HepG2 (cell line): Measurements from ENCODE around the gene INTS4. TPM values are rescaled to one million over a fixed set of nuclear protein-coding genes. Genes with fewer than 3 reads are reported as not detected.

ENCODE experiments used
- CENPX ChIP-seq: sonication (generic); formaldehyde crosslinking; IDR thresholded peaks from 2 replicates; pipeline ENCODE4 v1.9.0; 2021; ENCODE audit warnings: mild to moderate bottlenecking, missing genetic modification reagents, moderate library complexity
- ELF3 ChIP-seq: IDR thresholded peaks from 2 replicates; pipeline ENCODE4 v1.6.1; 2016; ENCODE audit warnings: missing genetic modification reagents, missing compliant biosample characterization
- FOXA3 ChIP-seq: IDR thresholded peaks from 2 replicates; pipeline ENCODE4 v1.6.1; 2016; ENCODE audit warnings: missing genetic modification reagents, missing compliant biosample characterization
- GATAD2A ChIP-seq: IDR thresholded peaks from 2 replicates; pipeline ENCODE4 v1.6.1; 2016
- HNF4G ChIP-seq, 2 experiments: sonication (generic) in 1 of 2; formaldehyde crosslinking in 1 of 2; IDR thresholded peaks; 2 replicates each; pipeline versions ENCODE4 v1.4.0 to v1.6.1; 2011 to 2020; ENCODE audit warnings: borderline replicate concordance in 2 of 2, low read depth in 2 of 2, mild to moderate bottlenecking in 2 of 2, low read length in 1 of 2, missing genetic modification reagents in 1 of 2, moderate library complexity in 1 of 2
- HNRNPH1 ChIP-seq: fragments of 200-400 bp; formaldehyde crosslinking; optimal IDR thresholded peaks from 2 replicates; pipeline ENCODE3; 2017; ENCODE audit warnings: mild to moderate bottlenecking, low read depth, low read length
- KDM2A ChIP-seq: sonication (generic); formaldehyde crosslinking; IDR thresholded peaks from 2 replicates; pipeline ENCODE4 v1.4.0; 2020; ENCODE audit warnings: low read depth, missing genetic modification reagents, borderline replicate concordance
- NFATC3 ChIP-seq: sonication (generic); formaldehyde crosslinking; IDR thresholded peaks from 2 replicates; pipeline ENCODE4 v1.5.1; 2020; ENCODE audit warnings: mild to moderate bottlenecking, missing genetic modification reagents
- NFKBIZ ChIP-seq: IDR thresholded peaks from 2 replicates; pipeline ENCODE4 v1.6.1; 2018; ENCODE audit warnings: missing genetic modification reagents, missing compliant biosample characterization
- NR2F1 ChIP-seq, 2 experiments: fragments of 450-650 bp in 1 of 2; formaldehyde crosslinking in 1 of 2; IDR thresholded peaks; 2 replicates each; pipeline versions ENCODE4 v1.5.0 to v1.6.1; 2016 to 2020; ENCODE audit warnings: mild to moderate bottlenecking in 1 of 2, missing compliant biosample characterization in 1 of 2, missing genetic modification reagents in 1 of 2, moderate library complexity in 1 of 2
- PLSCR1 ChIP-seq: sonication (generic); formaldehyde crosslinking; IDR thresholded peaks from 2 replicates; pipeline ENCODE4 v1.5.0; 2020; ENCODE audit warnings: missing genetic modification reagents, mild to moderate bottlenecking, borderline replicate concordance
- RFXAP ChIP-seq: sonication (generic); formaldehyde crosslinking; IDR thresholded peaks from 2 replicates; pipeline ENCODE4 v1.4.0; 2020; ENCODE audit warnings: missing genetic modification reagents, borderline replicate concordance
- SMAD1 ChIP-seq: sonication (generic); formaldehyde crosslinking; IDR thresholded peaks from 2 replicates; pipeline ENCODE4 v1.4.0; 2020; ENCODE audit warnings: missing genetic modification reagents, low read depth, mild to moderate bottlenecking, borderline replicate concordance
- ZBTB14 ChIP-seq: sonication (generic); formaldehyde crosslinking; IDR thresholded peaks from 2 replicates; pipeline ENCODE4 v1.4.0; 2020; ENCODE audit warnings: missing genetic modification reagents
- ZGPAT ChIP-seq: IDR thresholded peaks from 2 replicates; pipeline ENCODE4 v1.6.1; 2016; ENCODE audit warnings: mild to moderate bottlenecking
- ZNF232 ChIP-seq: sonication (generic); formaldehyde crosslinking; IDR thresholded peaks from 2 replicates; pipeline ENCODE4 v1.4.0; 2020; ENCODE audit warnings: missing genetic modification reagents, borderline replicate concordance
- ZNF260 ChIP-seq: sonication (generic); formaldehyde crosslinking; IDR thresholded peaks from 2 replicates; pipeline ENCODE4 v1.4.0; 2020; ENCODE audit warnings: missing genetic modification reagents, low read depth, mild to moderate bottlenecking, borderline replicate concordance
- ZNF331 ChIP-seq: sonication (generic); formaldehyde crosslinking; IDR thresholded peaks from 2 replicates; pipeline ENCODE4 v1.4.0; 2020; ENCODE audit warnings: missing genetic modification reagents
- ZNF343 ChIP-seq: sonication (generic); formaldehyde crosslinking; IDR thresholded peaks from 2 replicates; pipeline ENCODE4 v1.4.0; 2020; ENCODE audit warnings: mild to moderate bottlenecking, missing genetic modification reagents
- ZNF510 ChIP-seq: sonication (generic); formaldehyde crosslinking; IDR thresholded peaks from 2 replicates; pipeline ENCODE4 v1.4.0; 2020; ENCODE audit warnings: low read depth, mild to moderate bottlenecking, missing genetic modification reagents
- ZNF556 ChIP-seq: sonication (generic); formaldehyde crosslinking; IDR thresholded peaks from 2 replicates; pipeline ENCODE4 v1.4.0; 2020; ENCODE audit warnings: mild to moderate bottlenecking, missing genetic modification reagents, borderline replicate concordance
- ZNF776 ChIP-seq: sonication (generic); formaldehyde crosslinking; IDR thresholded peaks from 2 replicates; pipeline ENCODE4 v1.4.0; 2020; ENCODE audit warnings: mild to moderate bottlenecking, missing genetic modification reagents
- ZSCAN22 ChIP-seq: sonication (generic); formaldehyde crosslinking; IDR thresholded peaks from 2 replicates; pipeline ENCODE4 v1.4.0; 2020; ENCODE audit warnings: mild to moderate bottlenecking, missing genetic modification reagents
- ZSCAN29 ChIP-seq: sonication (generic); formaldehyde crosslinking; conservative IDR thresholded peaks from 2 replicates; pipeline ENCODE4 v1.4.0; 2020; ENCODE audit warnings: mild to moderate bottlenecking, missing genetic modification reagents
- polyA plus RNA-seq, 8 experiments: library from polyadenylated mRNA; depleted of rRNA in 3 of 8; stranded (reverse) in 7 of 8; unstranded in 1 of 8; fragments of >200 nt; fragmentation: Illumina TruSeq in 4 of 8; extraction: Trizol in 4 of 8; gene quantifications; 2 replicates each; pipeline versions ENCODE4 v1.2.1 to v1.2.3, GENCODE V29; 2011 to 2016; ENCODE audit warnings: low read depth in 4 of 8, missing spikeins in 1 of 8, mixed read lengths in 1 of 8; ENCODE audit not compliant: insufficient read depth in 1 of 8
- total RNA-seq, 5 experiments: library from RNA; depleted of rRNA; stranded (reverse); fragments of >200 nt; fragmentation: Illumina TruSeq; extraction: Trizol; gene quantifications; 2 replicates each; pipeline ENCODE4 v1.2.3, GENCODE V29; 2016; ENCODE audit warnings: low read depth in 1 of 5

Gene INTS4
- total and polyA plus RNA-seq, 2 of the 13 experiments (the other 11 are each of a cell fraction or from before 2014, with no cell fraction given): 37.3 to 44.8 TPM

- TF ChIP-seq ZNF260 (CRISPR knock-in tag): no peak
- TF ChIP-seq ZNF776 (CRISPR knock-in tag): no peak; the same call in 1 of the 2 replicates
- no peak for TF ChIP-seq SMAD1 (CRISPR knock-in tag)
- TF ChIP-seq ZBTB14 (CRISPR knock-in tag): no peak
- TF ChIP-seq ZNF331 (CRISPR knock-in tag): peak; percentile 43; the same call in 1 of the 2 replicates
- TF ChIP-seq HNF4G (IDR thresholded peaks at IDR 0.05; ENCODE audit: borderline replicate concordance, low read depth, low read length): no peak
- no peak for TF ChIP-seq HNF4G (CRISPR knock-in tag; IDR thresholded peaks at IDR 0.05; ENCODE audit: borderline replicate concordance, low read depth)
- TF ChIP-seq GATAD2A (CRISPR knock-in tag): peak; percentile 27; the same call in 1 of the 2 replicates
- peak; percentile 76 for TF ChIP-seq KDM2A (CRISPR knock-in tag)
- no peak for TF ChIP-seq CENPX (CRISPR knock-in tag)
- TF ChIP-seq NR2F1 (CRISPR knock-in tag; IDR thresholded peaks at IDR 0.05): no peak
- TF ChIP-seq ELF3 (CRISPR knock-in tag): 0 out of 2 replicates have a peak, but pooled peaks have one; percentile 22
- 0 out of 2 replicates have a peak, but pooled peaks have one; percentile 56 for TF ChIP-seq ZNF510 (CRISPR knock-in tag)
- TF ChIP-seq ZSCAN29 (CRISPR knock-in tag): peak; percentile 89
- TF ChIP-seq ZSCAN22: peak; percentile 36; the same call in 1 of the 2 replicates
- 0 out of 2 replicates have a peak, but pooled peaks have one; percentile 62 for TF ChIP-seq NFKBIZ (CRISPR knock-in tag)
- no peak for TF ChIP-seq PLSCR1 (CRISPR knock-in tag)
- peak; percentile 59; the same call in 1 of the 2 replicates for TF ChIP-seq ZNF556 (CRISPR knock-in tag)
- peak; percentile 67; the same call in 1 of the 2 replicates for TF ChIP-seq ZGPAT (CRISPR knock-in tag)
- peak; percentile 68 for TF ChIP-seq ZNF343 (CRISPR knock-in tag)
- TF ChIP-seq RFXAP (CRISPR knock-in tag): no peak
- TF ChIP-seq HNRNPH1: no peak
- 0 out of 2 replicates have a peak, but pooled peaks have one; percentile 7 for TF ChIP-seq FOXA3 (CRISPR knock-in tag)
- no peak; the same call in 1 of the 2 replicates for TF ChIP-seq ZNF232 (CRISPR knock-in tag)
- no peak for TF ChIP-seq NFATC3
Measured at GRCh38 chr11:78022397-78023396, 28.2 kb upstream of the INTS4 start, which contains the start of gene KCTD14 (continued).
